Adipocyte (in vitro differentiated cells): ENCODE results near the gene OR8B4.
"Not testable (repeated sequence)": the region's sequence is repeated elsewhere in the genome, so short reads cannot be mapped to it uniquely, and the experiment has no call there.

Source experiments
- DNase-seq: peaks from one replicate; pipeline ENCODE4 v3.0.0-alpha.2; 2015; ENCODE audit warnings: low read depth
- H3K27me3 ChIP-seq: replicated peaks from 2 replicates; pipeline ENCODE4 v1.7.0; 2013; ENCODE audit warnings: mild to moderate bottlenecking, low read length, moderate library complexity; ENCODE audit not compliant: control insufficient read depth, insufficient read depth
- H3K36me3 ChIP-seq: 2 replicates; pipeline ENCODE4 v1.7.0; 2013; ENCODE audit warnings: low read length, mild to moderate bottlenecking, moderate library complexity; ENCODE audit not compliant: control insufficient read depth, insufficient read depth, severe bottlenecking
- H3K4me1 ChIP-seq: 2 replicates; pipeline ENCODE4 v1.7.0; 2013; ENCODE audit warnings: mild to moderate bottlenecking, low read length, moderate library complexity; ENCODE audit not compliant: control insufficient read depth, insufficient read depth
- H3K4me3 ChIP-seq: 2 replicates; pipeline ENCODE4 v1.7.0; 2013; ENCODE audit warnings: mild to moderate bottlenecking, low read length, moderate library complexity
- H3K9ac ChIP-seq: 2 replicates; pipeline ENCODE4 v1.7.0; 2013; ENCODE audit warnings: mild to moderate bottlenecking, low read length, moderate library complexity
- H3K9me3 ChIP-seq: 2 replicates; pipeline ENCODE4 v1.7.0; 2013; ENCODE audit warnings: mild to moderate bottlenecking, low read length, moderate library complexity; ENCODE audit not compliant: control insufficient read depth

The OR8B4 gene, protein sequence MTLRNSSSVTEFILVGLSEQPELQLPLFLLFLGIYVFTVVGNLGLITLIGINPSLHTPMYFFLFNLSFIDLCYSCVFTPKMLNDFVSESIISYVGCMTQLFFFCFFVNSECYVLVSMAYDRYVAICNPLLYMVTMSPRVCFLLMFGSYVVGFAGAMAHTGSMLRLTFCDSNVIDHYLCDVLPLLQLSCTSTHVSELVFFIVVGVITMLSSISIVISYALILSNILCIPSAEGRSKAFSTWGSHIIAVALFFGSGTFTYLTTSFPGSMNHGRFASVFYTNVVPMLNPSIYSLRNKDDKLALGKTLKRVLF

DNA sequence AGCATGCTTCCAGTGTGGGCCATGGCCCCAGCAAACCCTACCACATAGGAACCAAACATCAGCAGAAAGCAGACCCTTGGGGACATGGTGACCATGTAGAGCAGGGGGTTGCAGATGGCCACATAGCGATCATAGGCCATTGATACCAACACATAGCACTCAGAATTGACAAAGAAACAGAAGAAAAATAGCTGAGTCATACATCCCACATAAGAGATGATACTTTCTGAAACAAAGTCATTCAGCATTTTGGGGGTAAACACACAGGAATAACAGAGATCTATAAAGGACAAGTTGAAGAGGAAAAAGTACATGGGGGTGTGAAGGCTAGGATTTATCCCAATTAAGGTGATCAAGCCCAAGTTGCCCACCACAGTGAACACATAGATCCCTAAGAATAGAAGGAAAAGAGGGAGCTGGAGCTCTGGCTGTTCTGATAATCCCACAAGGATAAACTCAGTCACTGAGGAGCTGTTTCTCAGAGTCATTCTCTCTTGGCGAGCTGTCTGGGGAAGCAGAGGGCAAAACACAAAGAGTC is at the start of gene OR8B4:
Gene OR8B4, minus strand, starts transcription at position 488 of the 538 bp plus-strand sequence. Its CDS starts 0 bp downstream, at position 488.
- H3K4me1 ChIP-seq = no peaks in the 10 kb centered on the region
- no peak for DNase-seq
- no peak within 1 kb of the TSS for H3K4me3 ChIP-seq

DNA sequence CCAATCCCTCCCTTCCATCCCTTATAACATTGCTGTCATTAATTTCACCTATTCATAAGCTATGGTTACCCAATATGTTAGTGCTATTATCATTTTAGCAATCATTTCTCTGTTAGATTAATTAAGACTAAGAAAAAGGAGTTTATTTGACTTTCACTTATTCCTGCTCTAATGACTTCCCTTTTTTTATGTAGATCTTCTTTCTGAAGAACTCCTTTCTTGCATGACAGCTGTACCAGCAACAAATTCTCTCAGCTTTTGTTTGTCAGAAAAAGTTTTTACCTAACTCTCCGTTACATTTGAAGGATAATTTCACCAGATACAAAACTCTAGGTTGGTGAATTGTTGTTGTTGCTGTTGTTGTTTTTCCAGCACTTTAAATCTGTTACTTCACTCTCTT is 49.4 kb upstream of the OR8B4 start:
- no peak overlapping the region for H3K4me3 ChIP-seq
- H3K36me3 ChIP-seq = no peaks in the 10 kb centered on the region
- H3K4me1 ChIP-seq = no peaks in the 10 kb centered on the region
- H3K9me3 ChIP-seq = no peaks in the 10 kb centered on the region
- no peak overlapping the region for H3K9ac ChIP-seq
- H3K27me3 ChIP-seq = peaks cover 12% of the 10 kb centered on the region
- no peak for DNase-seq

More for the DNA sequence above, at the start of gene OR8B4:
- peaks cover 27% of the 10 kb centered on the region for H3K27me3 ChIP-seq
- H3K9ac ChIP-seq = no peak within 1 kb of the TSS
- no peaks in the 10 kb centered on the region for H3K36me3 ChIP-seq
- peaks cover 7% of the 10 kb centered on the region for H3K9me3 ChIP-seq

DNA sequence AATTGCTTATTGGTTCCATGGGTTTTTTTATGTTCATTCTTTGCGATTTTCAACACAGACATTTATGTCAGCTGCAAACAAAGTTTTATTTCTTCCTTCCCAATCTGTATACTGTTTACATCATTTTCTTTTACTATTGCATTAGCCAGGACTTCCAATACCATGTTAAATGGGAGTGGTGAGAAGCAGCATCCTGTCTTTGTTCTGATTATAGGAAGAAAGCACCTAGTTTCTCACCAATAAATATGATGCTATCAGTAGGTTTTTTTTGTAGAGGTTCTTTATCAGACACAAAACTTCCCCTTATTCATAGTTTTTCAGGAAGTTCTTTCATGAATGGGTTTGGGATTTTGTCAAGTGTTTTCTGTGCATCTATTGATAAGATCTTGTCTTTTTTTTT is 48.8 kb upstream of the OR8B4 start:
- H3K9me3 ChIP-seq = no peaks in the 10 kb centered on the region
- no peaks in the 10 kb centered on the region for H3K4me1 ChIP-seq
- no peak overlapping the region for H3K4me3 ChIP-seq
- H3K27me3 ChIP-seq = peaks cover 14% of the 10 kb centered on the region
- DNase-seq = no peak
- no peak overlapping the region for H3K9ac ChIP-seq
- H3K36me3 ChIP-seq = no peaks in the 10 kb centered on the region

DNA sequence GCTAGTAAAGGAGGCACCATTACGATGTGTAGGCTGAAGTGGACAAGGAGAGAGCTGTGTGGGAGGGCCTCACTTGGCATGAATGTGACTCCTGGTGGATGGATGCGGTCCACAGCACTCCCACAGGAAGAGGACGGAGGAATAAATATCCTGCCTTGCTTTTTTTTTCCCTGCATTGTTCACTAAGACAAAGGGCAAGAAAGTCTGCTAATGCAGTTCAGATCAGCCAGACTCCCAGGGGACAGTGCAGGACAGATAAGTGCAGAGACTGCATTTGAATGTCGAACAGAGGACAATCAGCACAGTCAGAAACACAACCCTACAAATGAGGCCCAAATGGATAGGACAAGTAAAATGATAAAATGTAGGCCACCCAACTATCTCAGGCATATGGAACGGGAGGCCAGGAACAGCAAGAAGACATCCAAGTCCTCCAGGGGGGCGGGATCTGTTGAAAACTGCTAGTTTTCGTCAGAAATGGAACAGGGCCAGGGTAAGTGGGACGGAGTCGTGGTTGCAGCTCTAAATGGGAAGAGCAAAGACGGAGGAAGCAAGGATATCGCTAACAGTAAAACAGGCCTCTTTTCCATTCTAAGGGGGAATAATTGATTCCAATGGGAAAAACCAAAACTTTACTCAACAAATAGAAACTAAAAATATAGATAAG is 46.0 kb upstream of the OR8B4 start:
- no peaks in the 10 kb centered on the region for H3K9me3 ChIP-seq
- no peak overlapping the region for H3K4me3 ChIP-seq
- H3K27me3 ChIP-seq = peaks cover 14% of the 10 kb centered on the region
- no peak overlapping the region for H3K9ac ChIP-seq
- no peaks in the 10 kb centered on the region for H3K36me3 ChIP-seq
- H3K4me1 ChIP-seq = no peaks in the 10 kb centered on the region
- DNase-seq = no peak

DNA sequence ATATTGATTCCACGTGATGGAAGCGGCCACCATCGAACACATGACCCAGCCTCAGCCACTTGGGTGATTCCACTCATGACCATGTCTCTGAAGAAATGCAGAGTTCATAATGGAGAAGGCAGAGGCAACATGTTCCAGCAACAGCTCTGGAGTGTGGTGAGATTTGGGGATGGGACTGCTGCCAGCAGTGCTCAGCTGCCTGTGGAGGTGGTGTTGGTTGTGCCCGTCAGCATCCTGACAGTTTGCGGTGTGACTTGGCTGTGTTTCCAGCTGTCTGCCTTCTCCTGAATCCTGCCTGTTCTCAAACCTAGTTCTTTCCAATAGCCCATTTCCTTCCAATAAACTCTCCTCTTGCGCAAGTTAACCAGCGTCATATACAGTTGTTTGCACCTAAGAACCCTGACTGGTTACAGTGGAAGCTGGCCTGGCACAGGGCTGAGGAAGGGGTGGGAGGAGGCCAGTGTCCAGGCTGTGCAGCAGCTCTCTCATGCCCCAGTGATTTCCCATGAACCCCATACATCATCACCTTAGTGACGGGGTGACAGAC is 42.8 kb upstream of the OR8B4 start:
- H3K36me3 ChIP-seq = no peaks in the 10 kb centered on the region
- H3K9me3 ChIP-seq = no peaks in the 10 kb centered on the region
- H3K9ac ChIP-seq = no peak overlapping the region
- no peak overlapping the region for H3K4me3 ChIP-seq
- DNase-seq = no peak
- no peaks in the 10 kb centered on the region for H3K4me1 ChIP-seq
- peaks cover 13% of the 10 kb centered on the region for H3K27me3 ChIP-seq

DNA sequence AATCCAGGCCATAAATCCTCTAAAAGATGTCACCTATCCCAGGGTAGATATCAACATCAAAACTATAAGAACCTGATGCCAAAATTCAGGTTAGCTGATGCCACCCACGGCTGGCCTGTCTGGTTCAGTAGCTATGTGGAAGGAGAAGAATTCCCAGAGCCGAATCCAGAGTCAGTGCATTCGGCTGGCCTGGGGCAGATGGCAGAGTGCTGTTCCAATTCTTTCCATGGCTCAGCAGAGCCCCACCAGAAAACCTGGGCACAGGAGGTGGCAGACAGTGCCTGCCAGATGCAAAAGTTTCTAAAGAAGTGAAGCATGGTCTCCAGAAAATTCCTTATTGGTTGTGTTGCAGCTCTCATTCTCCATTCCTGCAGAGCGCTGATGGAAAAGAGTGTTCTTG is 40.7 kb upstream of the OR8B4 start:
- no peaks in the 10 kb centered on the region for H3K36me3 ChIP-seq
- H3K9ac ChIP-seq = no peak overlapping the region
- H3K27me3 ChIP-seq = peaks cover 12% of the 10 kb centered on the region
- no peak for DNase-seq
- H3K9me3 ChIP-seq = no peaks in the 10 kb centered on the region
- H3K4me3 ChIP-seq = no peak overlapping the region
- no peaks in the 10 kb centered on the region for H3K4me1 ChIP-seq

DNA sequence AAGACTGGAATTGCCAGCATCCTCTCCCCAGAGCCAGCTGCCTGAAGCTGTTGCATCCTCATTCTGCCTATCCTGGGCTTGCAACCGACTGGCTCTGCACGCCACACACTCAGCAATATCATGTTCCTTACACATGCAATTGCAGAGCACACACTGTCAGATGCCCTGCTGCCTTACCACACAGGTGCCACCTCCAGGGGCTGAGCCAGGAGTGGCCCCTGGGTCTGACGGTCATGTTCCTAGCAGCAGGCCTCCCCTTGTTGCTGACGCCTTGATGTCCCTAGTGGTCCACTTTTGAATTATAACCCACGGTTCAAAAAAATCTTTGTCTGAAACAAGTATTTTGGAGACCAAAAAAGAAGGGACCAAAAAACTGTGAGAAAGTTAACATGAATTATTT is 39.3 kb upstream of the OR8B4 start:
- Histone ChIP-seq H3K36me3 (no peaks in the 10 kb centered on the region), H3K4me3 (no peak overlapping the region), H3K4me1 (no peaks in the 10 kb centered on the region), H3K9ac (no peak overlapping the region), H3K9me3 (no peaks in the 10 kb centered on the region), H3K27me3 (peaks cover 6% of the 10 kb centered on the region)
- no peak for DNase-seq

DNA sequence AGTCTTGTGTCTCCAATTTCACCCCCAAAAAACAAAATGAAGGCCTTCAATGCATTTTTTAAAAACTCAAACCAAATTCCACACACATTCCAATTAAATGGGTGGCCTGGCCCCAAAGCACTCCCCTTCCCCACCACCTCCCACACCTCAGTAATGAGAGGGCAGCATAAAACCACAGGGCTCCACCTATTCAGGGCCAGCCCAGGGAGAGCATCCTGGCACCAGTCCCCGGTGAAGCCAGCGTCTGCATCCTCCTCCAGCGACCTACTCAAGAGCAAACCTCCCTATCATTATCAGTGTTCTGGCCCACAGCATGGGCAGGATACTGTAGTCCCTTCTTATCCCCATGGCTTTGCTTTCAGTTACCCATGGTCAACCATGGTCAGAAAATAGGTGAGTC is 38.7 kb upstream of the OR8B4 start:
- no peaks in the 10 kb centered on the region for H3K36me3 ChIP-seq
- H3K9me3 ChIP-seq = no peaks in the 10 kb centered on the region
- no peak overlapping the region for H3K4me3 ChIP-seq
- no peak for DNase-seq
- no peaks in the 10 kb centered on the region for H3K4me1 ChIP-seq
- H3K9ac ChIP-seq = no peak overlapping the region
- peaks cover 7% of the 10 kb centered on the region for H3K27me3 ChIP-seq

DNA sequence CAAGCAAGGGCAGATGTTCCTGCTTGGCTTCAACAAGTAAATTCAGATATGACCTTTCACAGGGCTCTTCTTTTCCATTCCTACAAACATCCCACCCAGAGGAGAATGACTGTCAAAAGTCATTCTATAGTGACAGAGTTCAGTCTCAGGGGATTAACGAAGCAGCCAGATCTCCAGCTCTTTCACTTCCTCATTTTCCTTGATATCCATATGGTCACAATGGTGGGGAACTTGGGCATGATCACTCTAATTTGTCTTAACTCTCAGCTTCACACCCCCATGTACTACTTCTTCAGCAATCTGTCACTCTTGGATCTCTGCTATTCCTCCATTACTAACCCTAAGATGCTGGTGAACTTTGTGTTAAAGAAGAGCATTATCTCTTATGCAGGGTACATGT is 35.8 kb upstream of the OR8B4 start:
- H3K4me3 ChIP-seq = no peak overlapping the region
- no peak for DNase-seq
- H3K9me3 ChIP-seq = no peaks in the 10 kb centered on the region
- peaks cover 7% of the 10 kb centered on the region for H3K27me3 ChIP-seq
- H3K9ac ChIP-seq = no peak overlapping the region
- H3K4me1 ChIP-seq = no peaks in the 10 kb centered on the region
- H3K36me3 ChIP-seq = no peaks in the 10 kb centered on the region

DNA sequence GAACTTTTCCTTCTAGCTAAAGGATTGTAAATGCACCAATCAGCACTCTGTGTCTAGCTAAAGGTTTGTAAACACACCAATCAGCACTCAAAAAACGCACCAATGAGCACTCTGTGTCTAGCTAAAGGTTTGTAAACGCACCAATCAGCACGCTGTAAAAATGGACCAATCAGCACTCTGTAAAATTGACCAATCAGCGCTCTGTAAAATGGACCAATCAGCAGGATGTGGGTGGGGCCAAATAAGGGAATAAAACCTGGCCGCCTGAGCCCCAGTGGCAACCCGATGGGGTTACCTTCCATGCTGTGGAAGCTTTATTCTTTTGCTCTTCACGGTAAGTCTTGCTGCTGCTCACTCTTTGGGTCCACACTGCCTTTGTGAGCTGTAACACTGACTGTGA is 34.7 kb upstream of the OR8B4 start:
- not testable (repeated sequence) for H3K9me3 ChIP-seq, H3K4me1 ChIP-seq

DNA sequence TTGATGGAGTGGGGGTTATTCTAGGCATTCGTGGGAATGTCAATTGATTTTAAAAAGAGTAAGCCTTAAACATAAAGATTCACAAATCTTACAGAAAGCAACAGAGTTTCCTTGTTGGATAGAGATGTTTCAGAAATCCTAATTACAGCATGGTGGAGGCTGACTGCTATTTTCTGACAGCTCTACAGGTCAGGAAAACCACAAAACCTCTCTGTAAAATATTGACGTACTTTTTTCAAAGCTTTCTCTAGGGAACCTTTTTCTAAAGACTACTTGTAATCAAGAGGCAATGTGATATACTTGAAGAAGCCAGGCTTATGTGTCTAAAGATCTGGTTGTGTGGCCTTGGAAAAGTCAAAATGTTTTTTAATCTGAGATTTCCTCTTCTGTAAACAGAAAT is 29.9 kb upstream of the OR8B4 start:
- Histone ChIP-seq H3K4me3 (no peak overlapping the region), H3K36me3 (no peaks in the 10 kb centered on the region), H3K9me3 (no peaks in the 10 kb centered on the region), H3K4me1 (no peaks in the 10 kb centered on the region), H3K9ac (no peak overlapping the region), H3K27me3 (peaks cover 3% of the 10 kb centered on the region)
- DNase-seq = no peak

More for the DNA sequence above, 34.7 kb upstream of the OR8B4 start:
- H3K9ac ChIP-seq, H3K4me3 ChIP-seq, H3K36me3 ChIP-seq, H3K27me3 ChIP-seq, DNase-seq: not testable (repeated sequence)
